HepG2 (cell line): ENCODE results near the gene AEBP1. TPM values are rescaled to one million over a fixed set of nuclear protein-coding genes. Genes with fewer than 3 reads are reported as not detected.

Source experiments
- FOXO1 ChIP-seq: sonication (generic); formaldehyde crosslinking; IDR thresholded peaks from 2 replicates; pipeline ENCODE4 v1.4.0; 2020; ENCODE audit warnings: missing genetic modification reagents
- MIER2 ChIP-seq: IDR thresholded peaks from 2 replicates; pipeline ENCODE4 v1.6.1; 2016; ENCODE audit warnings: missing biosample characterization, missing genetic modification reagents
- NCOA5 ChIP-seq: sonication (generic); formaldehyde crosslinking; IDR thresholded peaks from 2 replicates; pipeline ENCODE4 v1.4.0; 2020; ENCODE audit warnings: missing genetic modification reagents
- NKX3-1 ChIP-seq: sonication (generic); formaldehyde crosslinking; IDR thresholded peaks from 2 replicates; pipeline ENCODE4 v1.5.0; 2020; ENCODE audit warnings: missing genetic modification reagents
- RXRB ChIP-seq: IDR thresholded peaks from 2 replicates; pipeline ENCODE4 v1.6.1; 2016; ENCODE audit warnings: borderline replicate concordance, missing genetic modification reagents, missing compliant biosample characterization
- TARDBP ChIP-seq: sonication (generic); formaldehyde crosslinking; IDR thresholded peaks from 2 replicates; pipeline ENCODE4 v1.8.0; 2022; ENCODE audit warnings: mild to moderate bottlenecking, missing genetic modification reagents
- TOPORS ChIP-seq: sonication (generic); formaldehyde crosslinking; IDR thresholded peaks from 2 replicates; pipeline ENCODE4 v1.8.0; 2023; ENCODE audit warnings: mild to moderate bottlenecking, missing genetic modification reagents
- ZNF552 ChIP-seq: sonication (generic); formaldehyde crosslinking; IDR thresholded peaks from 2 replicates; pipeline ENCODE4 v1.9.0; 2022; ENCODE audit warnings: missing genetic modification reagents, mild to moderate bottlenecking, borderline replicate concordance
- polyA plus RNA-seq, 8 experiments: library from polyadenylated mRNA; depleted of rRNA in 3 of 8; stranded (reverse) in 7 of 8; unstranded in 1 of 8; fragments of >200 nt; fragmentation: Illumina TruSeq in 4 of 8; extraction: Trizol in 4 of 8; gene quantifications; 2 replicates each; pipeline versions ENCODE4 v1.2.1 to v1.2.3, GENCODE V29; 2011 to 2016; ENCODE audit warnings: low read depth in 4 of 8, missing spikeins in 1 of 8, mixed read lengths in 1 of 8; ENCODE audit not compliant: insufficient read depth in 1 of 8
- total RNA-seq, 5 experiments: library from RNA; depleted of rRNA; stranded (reverse); fragments of >200 nt; fragmentation: Illumina TruSeq; extraction: Trizol; gene quantifications; 2 replicates each; pipeline ENCODE4 v1.2.3, GENCODE V29; 2016; ENCODE audit warnings: low read depth in 1 of 5
- TF ChIP-seq, protein P1 (sequence below): sonication (generic); formaldehyde crosslinking; IDR thresholded peaks from 2 replicates; pipeline ENCODE4 v1.4.0; 2020; ENCODE audit warnings: mild to moderate bottlenecking, missing genetic modification reagents
- TF ChIP-seq, protein P2 (sequence below): sonication (generic); formaldehyde crosslinking; IDR thresholded peaks from 2 replicates; pipeline ENCODE4 v1.9.0; 2021; ENCODE audit warnings: missing genetic modification reagents, borderline replicate concordance
- TF ChIP-seq, protein P3 (sequence below): sonication (generic); formaldehyde crosslinking; IDR thresholded peaks from 2 replicates; pipeline ENCODE4 v1.5.0; 2020; ENCODE audit warnings: mild to moderate bottlenecking, missing genetic modification reagents, borderline replicate concordance
- TF ChIP-seq, protein P4 (sequence below): sonication (generic); formaldehyde crosslinking; IDR thresholded peaks from 2 replicates; pipeline ENCODE4 v1.4.0; 2020; ENCODE audit warnings: missing genetic modification reagents
- TF ChIP-seq, protein P5 (sequence below): sonication (generic); formaldehyde crosslinking; IDR thresholded peaks from 2 replicates; pipeline ENCODE4 v1.5.0; 2020; ENCODE audit warnings: mild to moderate bottlenecking, missing genetic modification reagents
- TF ChIP-seq, protein P6 (sequence below): sonication (generic); formaldehyde crosslinking; IDR thresholded peaks from 2 replicates; pipeline ENCODE4 v1.8.0; 2022; ENCODE audit warnings: missing genetic modification reagents, low read depth, mild to moderate bottlenecking, borderline replicate concordance

Gene AEBP1
- total and polyA plus RNA-seq, 2 of the 13 experiments (the other 11 are each of a cell fraction or from before 2014, with no cell fraction given), result 0.22 to 0.55 TPM

DNA sequence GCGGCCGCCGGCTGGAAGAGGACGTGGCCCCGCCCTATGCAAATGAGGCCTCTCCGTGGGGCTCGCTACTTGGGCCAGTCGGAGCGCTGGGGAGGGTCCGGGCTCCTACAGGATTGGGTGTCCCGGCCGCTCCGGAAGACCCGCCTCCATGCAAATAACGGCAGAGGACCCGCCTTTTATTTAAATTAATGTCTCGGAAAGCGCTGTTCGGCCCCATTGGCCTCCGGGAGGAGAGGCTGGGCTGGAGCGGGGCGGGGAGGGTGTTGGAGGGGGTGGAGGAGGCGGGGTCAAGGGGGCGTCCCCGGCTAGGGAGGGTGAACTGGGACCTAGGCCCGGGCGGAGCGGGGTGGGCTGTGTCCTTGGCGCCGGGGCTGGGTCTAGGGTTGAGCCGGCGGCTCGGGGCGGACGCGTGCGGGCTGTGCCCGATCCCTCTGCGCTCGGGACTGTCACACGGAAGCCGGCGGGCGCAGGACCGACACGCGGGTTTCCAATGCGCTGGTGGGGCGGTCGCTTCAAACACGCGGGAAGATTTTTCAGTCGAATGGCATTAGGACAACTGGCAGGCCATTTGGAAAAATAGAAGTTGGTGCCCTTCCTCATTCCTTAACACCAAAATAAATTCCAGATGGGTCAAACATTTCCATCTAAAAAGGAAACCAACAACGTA, 21.5 kb upstream of the AEBP1 start (continued):
- TF ChIP-seq FOXO1 (CRISPR knock-in tag) (peak; percentile 51; the same call in 1 of the 2 replicates), TOPORS (CRISPR knock-in tag) (no peak), ZNF552 (CRISPR knock-in tag) (no peak), TARDBP (CRISPR knock-in tag) (no peak), MIER2 (no peak), RXRB (CRISPR knock-in tag) (0 out of 2 replicates have a peak, but pooled peaks have one; percentile 16), NKX3-1 (no peak), NCOA5 (CRISPR knock-in tag) (no peak)
- TF ChIP-seq, protein P1, sequence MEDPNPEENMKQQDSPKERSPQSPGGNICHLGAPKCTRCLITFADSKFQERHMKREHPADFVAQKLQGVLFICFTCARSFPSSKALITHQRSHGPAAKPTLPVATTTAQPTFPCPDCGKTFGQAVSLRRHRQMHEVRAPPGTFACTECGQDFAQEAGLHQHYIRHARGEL (CRISPR knock-in tag), result 0 out of 2 replicates have a peak, but pooled peaks have one; percentile 3
- TF ChIP-seq, protein P2, sequence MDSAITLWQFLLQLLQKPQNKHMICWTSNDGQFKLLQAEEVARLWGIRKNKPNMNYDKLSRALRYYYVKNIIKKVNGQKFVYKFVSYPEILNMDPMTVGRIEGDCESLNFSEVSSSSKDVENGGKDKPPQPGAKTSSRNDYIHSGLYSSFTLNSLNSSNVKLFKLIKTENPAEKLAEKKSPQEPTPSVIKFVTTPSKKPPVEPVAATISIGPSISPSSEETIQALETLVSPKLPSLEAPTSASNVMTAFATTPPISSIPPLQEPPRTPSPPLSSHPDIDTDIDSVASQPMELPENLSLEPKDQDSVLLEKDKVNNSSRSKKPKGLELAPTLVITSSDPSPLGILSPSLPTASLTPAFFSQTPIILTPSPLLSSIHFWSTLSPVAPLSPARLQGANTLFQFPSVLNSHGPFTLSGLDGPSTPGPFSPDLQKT (CRISPR knock-in tag), result no peak
- TF ChIP-seq, protein P3, sequence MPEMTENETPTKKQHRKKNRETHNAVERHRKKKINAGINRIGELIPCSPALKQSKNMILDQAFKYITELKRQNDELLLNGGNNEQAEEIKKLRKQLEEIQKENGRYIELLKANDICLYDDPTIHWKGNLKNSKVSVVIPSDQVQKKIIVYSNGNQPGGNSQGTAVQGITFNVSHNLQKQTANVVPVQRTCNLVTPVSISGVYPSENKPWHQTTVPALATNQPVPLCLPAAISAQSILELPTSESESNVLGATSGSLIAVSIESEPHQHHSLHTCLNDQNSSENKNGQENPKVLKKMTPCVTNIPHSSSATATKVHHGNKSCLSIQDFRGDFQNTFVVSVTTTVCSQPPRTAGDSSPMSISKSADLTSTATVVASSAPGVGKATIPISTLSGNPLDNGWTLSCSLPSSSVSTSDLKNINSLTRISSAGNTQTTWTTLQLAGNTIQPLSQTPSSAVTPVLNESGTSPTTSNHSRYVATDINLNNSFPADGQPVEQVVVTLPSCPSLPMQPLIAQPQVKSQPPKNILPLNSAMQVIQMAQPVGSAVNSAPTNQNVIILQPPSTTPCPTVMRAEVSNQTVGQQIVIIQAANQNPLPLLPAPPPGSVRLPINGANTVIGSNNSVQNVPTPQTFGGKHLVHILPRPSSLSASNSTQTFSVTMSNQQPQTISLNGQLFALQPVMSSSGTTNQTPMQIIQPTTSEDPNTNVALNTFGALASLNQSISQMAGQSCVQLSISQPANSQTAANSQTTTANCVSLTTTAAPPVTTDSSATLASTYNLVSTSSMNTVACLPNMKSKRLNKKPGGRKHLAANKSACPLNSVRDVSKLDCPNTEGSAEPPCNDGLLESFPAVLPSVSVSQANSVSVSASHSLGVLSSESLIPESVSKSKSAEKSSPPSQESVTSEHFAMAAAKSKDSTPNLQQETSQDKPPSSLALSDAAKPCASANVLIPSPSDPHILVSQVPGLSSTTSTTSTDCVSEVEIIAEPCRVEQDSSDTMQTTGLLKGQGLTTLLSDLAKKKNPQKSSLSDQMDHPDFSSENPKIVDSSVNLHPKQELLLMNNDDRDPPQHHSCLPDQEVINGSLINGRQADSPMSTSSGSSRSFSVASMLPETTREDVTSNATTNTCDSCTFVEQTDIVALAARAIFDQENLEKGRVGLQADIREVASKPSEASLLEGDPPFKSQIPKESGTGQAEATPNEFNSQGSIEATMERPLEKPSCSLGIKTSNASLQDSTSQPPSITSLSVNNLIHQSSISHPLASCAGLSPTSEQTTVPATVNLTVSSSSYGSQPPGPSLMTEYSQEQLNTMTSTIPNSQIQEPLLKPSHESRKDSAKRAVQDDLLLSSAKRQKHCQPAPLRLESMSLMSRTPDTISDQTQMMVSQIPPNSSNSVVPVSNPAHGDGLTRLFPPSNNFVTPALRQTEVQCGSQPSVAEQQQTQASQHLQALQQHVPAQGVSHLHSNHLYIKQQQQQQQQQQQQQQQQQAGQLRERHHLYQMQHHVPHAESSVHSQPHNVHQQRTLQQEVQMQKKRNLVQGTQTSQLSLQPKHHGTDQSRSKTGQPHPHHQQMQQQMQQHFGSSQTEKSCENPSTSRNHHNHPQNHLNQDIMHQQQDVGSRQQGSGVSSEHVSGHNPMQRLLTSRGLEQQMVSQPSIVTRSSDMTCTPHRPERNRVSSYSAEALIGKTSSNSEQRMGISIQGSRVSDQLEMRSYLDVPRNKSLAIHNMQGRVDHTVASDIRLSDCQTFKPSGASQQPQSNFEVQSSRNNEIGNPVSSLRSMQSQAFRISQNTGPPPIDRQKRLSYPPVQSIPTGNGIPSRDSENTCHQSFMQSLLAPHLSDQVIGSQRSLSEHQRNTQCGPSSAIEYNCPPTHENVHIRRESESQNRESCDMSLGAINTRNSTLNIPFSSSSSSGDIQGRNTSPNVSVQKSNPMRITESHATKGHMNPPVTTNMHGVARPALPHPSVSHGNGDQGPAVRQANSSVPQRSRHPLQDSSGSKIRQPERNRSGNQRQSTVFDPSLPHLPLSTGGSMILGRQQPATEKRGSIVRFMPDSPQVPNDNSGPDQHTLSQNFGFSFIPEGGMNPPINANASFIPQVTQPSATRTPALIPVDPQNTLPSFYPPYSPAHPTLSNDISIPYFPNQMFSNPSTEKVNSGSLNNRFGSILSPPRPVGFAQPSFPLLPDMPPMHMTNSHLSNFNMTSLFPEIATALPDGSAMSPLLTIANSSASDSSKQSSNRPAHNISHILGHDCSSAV (CRISPR knock-in tag), result no peak
- TF ChIP-seq, protein P4, sequence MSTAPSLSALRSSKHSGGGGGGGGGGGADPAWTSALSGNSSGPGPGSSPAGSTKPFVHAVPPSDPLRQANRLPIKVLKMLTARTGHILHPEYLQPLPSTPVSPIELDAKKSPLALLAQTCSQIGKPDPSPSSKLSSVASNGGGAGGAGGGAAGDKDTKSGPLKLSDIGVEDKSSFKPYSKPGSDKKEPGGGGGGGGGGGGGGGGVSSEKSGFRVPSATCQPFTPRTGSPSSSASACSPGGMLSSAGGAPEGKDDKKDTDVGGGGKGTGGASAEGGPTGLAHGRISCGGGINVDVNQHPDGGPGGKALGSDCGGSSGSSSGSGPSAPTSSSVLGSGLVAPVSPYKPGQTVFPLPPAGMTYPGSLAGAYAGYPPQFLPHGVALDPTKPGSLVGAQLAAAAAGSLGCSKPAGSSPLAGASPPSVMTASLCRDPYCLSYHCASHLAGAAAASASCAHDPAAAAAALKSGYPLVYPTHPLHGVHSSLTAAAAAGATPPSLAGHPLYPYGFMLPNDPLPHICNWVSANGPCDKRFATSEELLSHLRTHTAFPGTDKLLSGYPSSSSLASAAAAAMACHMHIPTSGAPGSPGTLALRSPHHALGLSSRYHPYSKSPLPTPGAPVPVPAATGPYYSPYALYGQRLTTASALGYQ (CRISPR knock-in tag), result no peak
- TF ChIP-seq, protein P5, sequence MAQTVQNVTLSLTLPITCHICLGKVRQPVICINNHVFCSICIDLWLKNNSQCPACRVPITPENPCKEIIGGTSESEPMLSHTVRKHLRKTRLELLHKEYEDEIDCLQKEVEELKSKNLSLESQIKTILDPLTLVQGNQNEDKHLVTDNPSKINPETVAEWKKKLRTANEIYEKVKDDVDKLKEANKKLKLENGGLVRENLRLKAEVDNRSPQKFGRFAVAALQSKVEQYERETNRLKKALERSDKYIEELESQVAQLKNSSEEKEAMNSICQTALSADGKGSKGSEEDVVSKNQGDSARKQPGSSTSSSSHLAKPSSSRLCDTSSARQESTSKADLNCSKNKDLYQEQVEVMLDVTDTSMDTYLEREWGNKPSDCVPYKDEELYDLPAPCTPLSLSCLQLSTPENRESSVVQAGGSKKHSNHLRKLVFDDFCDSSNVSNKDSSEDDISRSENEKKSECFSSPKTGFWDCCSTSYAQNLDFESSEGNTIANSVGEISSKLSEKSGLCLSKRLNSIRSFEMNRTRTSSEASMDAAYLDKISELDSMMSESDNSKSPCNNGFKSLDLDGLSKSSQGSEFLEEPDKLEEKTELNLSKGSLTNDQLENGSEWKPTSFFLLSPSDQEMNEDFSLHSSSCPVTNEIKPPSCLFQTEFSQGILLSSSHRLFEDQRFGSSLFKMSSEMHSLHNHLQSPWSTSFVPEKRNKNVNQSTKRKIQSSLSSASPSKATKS (CRISPR knock-in tag), result no peak
- TF ChIP-seq, protein P6, sequence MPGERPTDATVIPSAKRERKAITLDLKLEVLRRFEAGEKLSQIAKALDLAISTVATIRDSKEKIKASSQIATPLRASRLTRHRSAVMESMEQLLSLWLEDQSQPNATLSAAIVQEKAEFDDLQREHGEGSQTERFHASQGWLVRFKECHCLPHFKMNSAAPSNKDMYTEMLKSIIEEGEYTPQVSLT (CRISPR knock-in tag), result no peak
